ENCODE data around the gene DHPS.
"Not testable (repeated sequence)": the region's sequence is repeated elsewhere in the genome, so short reads cannot be mapped to it uniquely, and the experiment has no call there.

The DHPS gene

DNA sequence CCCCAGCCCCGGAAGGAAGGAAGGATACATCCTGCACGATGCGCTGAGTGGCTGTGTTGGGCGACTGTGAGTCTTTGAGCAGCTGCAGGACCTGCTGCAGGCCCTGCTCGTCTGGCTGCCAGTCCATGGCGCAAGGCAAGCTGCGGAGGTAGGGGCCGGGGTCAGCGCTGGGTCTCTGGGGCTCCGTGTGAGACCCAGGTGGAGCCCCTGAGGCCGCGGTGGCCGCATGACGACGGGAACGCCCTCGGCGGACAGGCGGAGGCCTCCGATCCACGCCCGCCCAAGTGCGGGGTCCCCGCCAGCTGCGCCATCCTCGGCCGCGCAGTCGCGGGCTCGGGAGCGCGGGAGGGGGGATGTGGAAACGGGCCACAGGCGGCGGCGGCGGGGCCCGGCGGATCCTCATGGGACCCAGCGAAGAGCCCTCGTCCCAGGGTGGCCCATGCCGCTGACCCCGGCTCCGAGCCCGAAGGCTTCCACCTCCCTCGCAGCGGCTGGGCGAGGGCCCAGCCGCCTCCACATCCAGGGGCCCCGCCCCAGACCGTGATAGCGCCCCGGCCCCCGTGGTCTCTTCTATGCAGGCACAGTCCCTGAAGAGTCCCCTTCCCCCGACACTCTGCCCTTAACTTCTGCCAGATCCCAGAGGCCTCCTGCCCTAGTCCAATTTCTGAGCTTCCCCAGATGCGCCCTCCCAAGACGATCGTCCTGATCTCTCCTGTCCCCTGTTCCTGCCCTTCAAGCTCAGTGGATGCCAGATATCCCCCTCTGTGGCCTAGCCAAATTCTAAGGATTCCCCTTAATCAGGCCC lies 39.4 kb upstream of the DHPS start:
- peak overlapping the region; percentile 94 for H3K27ac ChIP-seq (ENCODE audit: low read depth, low read length)
- H3K27me3 ChIP-seq (ENCODE audit: control insufficient read depth, insufficient read depth, low read length) = no peaks in the 10 kb centered on the region
- peak overlapping the region; percentile 68 for H3K4me3 ChIP-seq (ENCODE audit: low read length)
- peak overlapping the region; percentile 54 for H3K9ac ChIP-seq (ENCODE audit: low read length)
- peaks cover 11% of the 10 kb centered on the region for H3K4me1 ChIP-seq (ENCODE audit: control insufficient read depth, insufficient read depth, low read length)
- peaks cover 15% of the 10 kb centered on the region for H3K36me3 ChIP-seq (ENCODE audit: control insufficient read depth, insufficient read depth, low read length)

DNA sequence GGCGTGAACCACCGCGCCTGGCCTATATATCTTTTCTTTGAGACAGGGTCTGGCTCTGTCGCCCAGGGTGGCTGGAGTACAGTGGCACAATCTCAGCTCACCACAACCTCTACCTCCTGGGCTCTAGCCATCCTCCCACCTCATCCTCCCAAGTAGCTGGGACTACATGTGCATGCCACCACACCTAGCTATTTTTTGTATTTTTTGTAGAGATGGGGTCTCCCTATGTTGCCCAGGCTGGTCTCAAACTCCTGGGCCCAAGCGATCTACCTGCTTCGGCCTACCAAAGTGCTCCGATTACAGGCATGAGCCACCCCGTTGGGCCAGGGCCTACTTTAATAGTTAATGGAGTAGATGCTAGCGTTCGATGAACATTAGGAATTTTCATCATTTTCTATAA lies 38.6 kb upstream of the DHPS start:
- H3K27me3 ChIP-seq (ENCODE audit: control insufficient read depth, insufficient read depth, low read length) = no peaks in the 10 kb centered on the region
- no peak overlapping the region for H3K9ac ChIP-seq (ENCODE audit: low read length)
- H3K4me3 ChIP-seq (ENCODE audit: low read length) = peak overlapping the region; percentile 68
- peaks cover 21% of the 10 kb centered on the region for H3K36me3 ChIP-seq (ENCODE audit: control insufficient read depth, insufficient read depth, low read length)
- H3K4me1 ChIP-seq (ENCODE audit: control insufficient read depth, insufficient read depth, low read length) = peaks cover 11% of the 10 kb centered on the region
- H3K27ac ChIP-seq (ENCODE audit: low read depth, low read length) = peak overlapping the region; percentile 94

DNA sequence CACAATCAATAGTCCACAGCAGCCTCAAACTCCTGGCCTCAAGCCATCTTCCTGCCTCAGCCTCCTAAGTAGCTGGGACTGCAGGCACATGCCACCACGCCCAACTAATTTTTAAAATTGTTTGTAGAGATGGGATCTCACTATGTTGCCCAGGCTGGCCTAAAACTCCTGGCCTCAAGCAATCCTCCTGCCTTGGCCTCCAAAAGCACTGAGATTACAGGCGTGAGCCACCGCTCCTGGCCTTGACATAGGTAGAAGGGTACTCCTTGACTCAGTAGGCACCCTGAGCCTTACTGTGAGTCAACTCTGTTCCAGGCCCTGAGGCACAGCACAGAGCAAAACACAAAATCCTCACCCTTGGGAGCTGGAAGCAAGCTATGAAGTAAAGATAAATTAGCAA lies 34.2 kb upstream of the DHPS start:
- H3K36me3 ChIP-seq (ENCODE audit: control insufficient read depth, insufficient read depth, low read length) = peaks cover 47% of the 10 kb centered on the region
- H3K27me3 ChIP-seq (ENCODE audit: control insufficient read depth, insufficient read depth, low read length) = no peaks in the 10 kb centered on the region
- no peak overlapping the region for H3K27ac ChIP-seq (ENCODE audit: low read depth, low read length)
- no peak overlapping the region for H3K9ac ChIP-seq (ENCODE audit: low read length)
- H3K4me3 ChIP-seq (ENCODE audit: low read length) = no peak overlapping the region
- peaks cover 4% of the 10 kb centered on the region for H3K4me1 ChIP-seq (ENCODE audit: control insufficient read depth, insufficient read depth, low read length)

DNA sequence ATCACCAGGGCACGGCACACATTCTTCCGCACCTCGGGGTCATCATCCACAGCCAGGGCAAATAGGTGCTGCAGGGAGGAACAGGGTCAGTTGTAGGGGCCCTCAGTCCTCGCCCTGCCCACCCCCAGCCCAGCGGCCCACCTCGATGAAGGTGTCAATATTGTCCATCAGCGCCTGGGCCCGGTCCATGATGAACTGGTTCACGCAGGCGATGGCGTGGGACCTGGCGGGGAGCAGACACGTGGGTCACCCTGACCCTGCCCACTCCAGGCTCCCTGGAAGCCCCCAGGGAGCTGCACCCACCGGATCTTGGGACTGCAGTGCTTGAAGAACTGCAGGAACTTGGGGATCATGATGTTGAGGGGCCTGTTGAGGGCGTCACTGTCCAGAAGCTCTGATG lies 33.4 kb upstream of the DHPS start:
- Histone ChIP-seq H3K36me3 (ENCODE audit: control insufficient read depth, insufficient read depth, low read length) (peaks cover 52% of the 10 kb centered on the region), H3K27ac (ENCODE audit: low read depth, low read length) (no peak overlapping the region), H3K4me3 (ENCODE audit: low read length) (no peak overlapping the region), H3K27me3 (ENCODE audit: control insufficient read depth, insufficient read depth, low read length) (no peaks in the 10 kb centered on the region), H3K9ac (ENCODE audit: low read length) (no peak overlapping the region), H3K4me1 (ENCODE audit: control insufficient read depth, insufficient read depth, low read length) (no peaks in the 10 kb centered on the region)

DNA sequence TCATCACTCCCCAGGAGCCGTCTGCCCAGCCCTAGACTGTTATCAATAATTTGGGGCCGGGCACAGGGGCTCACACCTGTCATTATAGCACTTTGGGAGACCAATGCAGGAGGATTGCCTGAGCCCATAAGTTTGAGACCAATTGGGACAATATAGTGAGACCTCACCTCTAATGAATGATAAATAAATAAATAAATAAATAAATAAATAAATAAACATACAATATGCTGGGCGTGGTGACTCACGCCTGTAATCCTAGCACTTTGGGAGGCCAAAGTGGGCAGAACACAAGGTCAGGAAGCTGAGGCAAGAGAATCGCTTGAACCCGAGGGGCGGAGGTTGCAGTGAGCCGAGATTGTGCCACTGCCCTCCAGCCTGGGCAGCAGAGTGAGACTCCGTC lies 31.6 kb upstream of the DHPS start:
- not testable (repeated sequence) for H3K4me3 ChIP-seq (ENCODE audit: low read length); H3K9ac ChIP-seq (ENCODE audit: low read length); H3K27me3 ChIP-seq (ENCODE audit: control insufficient read depth, insufficient read depth, low read length); H3K4me1 ChIP-seq (ENCODE audit: control insufficient read depth, insufficient read depth, low read length); H3K27ac ChIP-seq (ENCODE audit: low read depth, low read length)
- peaks cover 55% of the 10 kb centered on the region for H3K36me3 ChIP-seq (ENCODE audit: control insufficient read depth, insufficient read depth, low read length)

DNA sequence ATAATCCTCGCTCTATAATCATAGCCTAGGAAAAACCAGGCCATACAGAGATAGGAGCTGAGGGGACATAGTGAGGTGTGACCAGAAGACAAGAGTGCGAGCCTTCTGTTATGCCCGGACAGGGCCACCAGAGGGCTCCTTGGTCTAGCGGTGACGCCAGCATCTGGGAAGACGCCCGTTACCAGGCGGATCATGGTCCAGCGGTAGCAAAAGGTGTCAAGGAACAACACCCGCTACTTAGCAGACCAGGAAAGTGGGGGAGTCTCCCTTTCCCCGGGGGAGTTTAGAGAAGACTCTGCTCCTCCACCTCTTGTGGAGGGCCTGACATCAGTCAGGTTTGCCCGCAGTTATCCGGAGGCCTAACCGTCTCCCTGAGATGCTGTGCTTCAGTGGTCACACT lies 30.4 kb upstream of the DHPS start:
- not testable (repeated sequence) for H3K4me1 ChIP-seq (ENCODE audit: control insufficient read depth, insufficient read depth, low read length); H3K27me3 ChIP-seq (ENCODE audit: control insufficient read depth, insufficient read depth, low read length); H3K4me3 ChIP-seq (ENCODE audit: low read length); H3K27ac ChIP-seq (ENCODE audit: low read depth, low read length); H3K9ac ChIP-seq (ENCODE audit: low read length)
- peaks cover 52% of the 10 kb centered on the region for H3K36me3 ChIP-seq (ENCODE audit: control insufficient read depth, insufficient read depth, low read length)

DNA sequence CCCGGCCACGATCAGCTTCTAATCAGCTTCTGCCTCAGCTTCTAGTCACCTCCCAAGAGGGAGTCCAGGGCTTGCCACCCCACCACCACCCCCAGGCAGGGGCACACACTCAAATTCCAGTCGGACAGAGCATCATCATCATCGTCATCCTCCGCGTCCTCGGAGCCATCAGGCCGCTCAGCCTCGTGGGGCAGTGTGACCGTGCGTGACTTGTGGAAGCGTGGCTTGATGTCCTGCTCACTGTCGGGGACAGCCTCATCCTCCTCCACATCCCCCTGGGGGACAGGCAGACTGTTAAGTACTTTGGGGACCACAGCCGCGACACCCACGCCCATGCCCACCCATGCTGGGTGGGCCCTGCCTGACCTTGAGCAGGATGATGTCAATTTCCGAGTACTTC lies 29.5 kb upstream of the DHPS start:
- no peaks in the 10 kb centered on the region for H3K4me1 ChIP-seq (ENCODE audit: control insufficient read depth, insufficient read depth, low read length)
- no peak overlapping the region for H3K27ac ChIP-seq (ENCODE audit: low read depth, low read length)
- H3K4me3 ChIP-seq (ENCODE audit: low read length) = no peak overlapping the region
- H3K36me3 ChIP-seq (ENCODE audit: control insufficient read depth, insufficient read depth, low read length) = peaks cover 52% of the 10 kb centered on the region
- no peak overlapping the region for H3K9ac ChIP-seq (ENCODE audit: low read length)
- H3K27me3 ChIP-seq (ENCODE audit: control insufficient read depth, insufficient read depth, low read length) = no peaks in the 10 kb centered on the region

DNA sequence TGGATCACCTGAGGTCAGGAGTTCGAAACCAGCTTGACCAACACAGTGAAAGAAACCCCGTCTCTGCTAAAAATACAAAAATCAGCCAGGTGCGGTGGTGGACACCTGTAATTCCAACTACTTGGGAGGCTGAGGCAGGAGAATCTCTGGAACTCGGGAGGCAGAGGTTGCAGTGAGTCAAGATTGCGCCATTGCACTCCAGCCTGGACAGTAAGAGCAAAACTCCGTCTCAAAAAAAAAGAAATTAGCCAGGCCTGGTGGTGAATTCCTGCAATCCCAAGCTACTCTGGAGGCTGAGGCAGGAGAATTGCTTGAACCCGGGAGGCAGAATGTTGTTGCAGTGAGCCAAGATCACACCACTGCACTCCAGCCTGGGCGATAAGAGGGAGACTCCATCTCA lies 27.0 kb upstream of the DHPS start:
- Histone ChIP-seq H3K9ac (ENCODE audit: low read length) (no peak overlapping the region), H3K36me3 (ENCODE audit: control insufficient read depth, insufficient read depth, low read length) (peaks cover 45% of the 10 kb centered on the region), H3K27ac (ENCODE audit: low read depth, low read length) (no peak overlapping the region), H3K27me3 (ENCODE audit: control insufficient read depth, insufficient read depth, low read length) (no peaks in the 10 kb centered on the region), H3K4me3 (ENCODE audit: low read length) (no peak overlapping the region), H3K4me1 (ENCODE audit: control insufficient read depth, insufficient read depth, low read length) (no peaks in the 10 kb centered on the region)

DNA sequence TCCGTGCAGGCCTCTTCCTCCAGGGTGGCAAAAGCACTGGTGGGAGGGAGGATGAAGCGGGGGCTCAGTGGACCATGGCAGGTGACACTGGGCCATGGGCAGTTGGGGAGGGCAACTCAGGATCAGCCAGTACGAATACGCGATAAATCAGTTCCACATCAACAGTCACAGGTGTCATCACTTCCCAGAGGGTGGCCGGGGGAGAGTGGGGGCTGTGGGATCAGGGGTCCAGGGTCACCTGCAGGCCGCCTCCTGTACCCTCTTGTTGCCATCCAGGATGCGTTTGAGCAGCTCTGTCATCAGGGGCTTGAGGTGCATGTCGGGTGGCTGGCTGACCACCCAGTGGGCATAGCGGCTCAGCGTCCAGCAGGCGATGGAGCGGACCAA lies 24.6 kb upstream of the DHPS start:
- peaks cover 57% of the 10 kb centered on the region for H3K36me3 ChIP-seq (ENCODE audit: control insufficient read depth, insufficient read depth, low read length)
- no peak overlapping the region for H3K27ac ChIP-seq (ENCODE audit: low read depth, low read length)
- no peaks in the 10 kb centered on the region for H3K27me3 ChIP-seq (ENCODE audit: control insufficient read depth, insufficient read depth, low read length)
- H3K9ac ChIP-seq (ENCODE audit: low read length) = no peak overlapping the region
- H3K4me1 ChIP-seq (ENCODE audit: control insufficient read depth, insufficient read depth, low read length) = no peaks in the 10 kb centered on the region
- no peak overlapping the region for H3K4me3 ChIP-seq (ENCODE audit: low read length)

DNA sequence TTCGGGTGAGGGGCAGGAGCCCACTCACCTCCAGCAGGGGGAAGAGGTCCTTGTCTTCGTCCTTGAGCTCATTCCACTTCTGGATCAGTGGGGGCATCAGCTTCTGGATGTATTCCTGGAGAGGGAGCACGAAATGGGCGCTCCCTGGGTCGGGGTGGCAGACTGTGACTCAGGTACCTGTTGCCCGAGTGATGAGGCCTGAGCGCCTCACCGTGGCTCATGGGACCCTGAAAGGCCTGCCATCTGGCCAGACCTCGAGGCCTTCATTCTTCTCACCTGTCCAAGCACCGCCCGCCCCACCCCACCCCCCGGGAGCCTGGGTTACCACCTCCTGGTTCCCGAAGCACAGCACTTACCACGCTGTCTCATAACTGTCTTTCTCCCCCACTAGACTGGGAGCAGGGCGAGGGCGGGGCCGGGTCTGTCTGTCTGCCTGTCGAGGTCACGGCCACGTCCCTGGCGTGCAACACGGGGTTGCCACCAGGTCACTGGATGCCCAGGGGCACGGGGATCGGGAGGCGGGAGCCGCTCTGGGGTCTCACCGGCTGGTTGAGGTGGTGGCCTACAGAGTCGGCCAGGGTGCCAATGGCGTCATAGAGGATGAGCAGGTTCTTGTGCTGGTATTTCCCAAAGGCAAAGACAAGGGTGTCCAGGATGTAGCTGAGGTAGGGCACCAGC lies 24.1 kb upstream of the DHPS start:
- Histone ChIP-seq H3K9ac (ENCODE audit: low read length) (no peak overlapping the region), H3K4me3 (ENCODE audit: low read length) (no peak overlapping the region), H3K36me3 (ENCODE audit: control insufficient read depth, insufficient read depth, low read length) (peaks cover 60% of the 10 kb centered on the region), H3K4me1 (ENCODE audit: control insufficient read depth, insufficient read depth, low read length) (no peaks in the 10 kb centered on the region), H3K27ac (ENCODE audit: low read depth, low read length) (no peak overlapping the region), H3K27me3 (ENCODE audit: control insufficient read depth, insufficient read depth, low read length) (no peaks in the 10 kb centered on the region)

DNA sequence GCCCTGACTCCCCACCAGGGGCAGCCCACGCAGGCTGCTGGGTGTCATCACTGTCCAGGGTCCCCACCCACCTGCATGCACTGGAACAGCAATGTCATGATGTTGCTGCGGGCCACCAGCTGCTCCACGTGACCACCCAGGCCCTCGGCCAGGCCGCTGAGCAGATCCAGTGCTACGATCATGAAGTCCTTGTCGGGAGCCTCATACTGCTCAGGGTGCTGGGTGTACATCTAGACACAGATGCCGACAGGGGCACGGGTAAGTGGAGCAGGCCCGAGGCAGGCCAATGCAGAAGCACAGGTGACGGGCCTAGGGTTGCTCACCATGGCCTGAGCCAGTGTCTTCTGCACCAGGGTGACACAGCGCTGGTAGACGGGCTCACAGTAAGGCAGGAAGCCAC lies 23.5 kb upstream of the DHPS start:
- H3K27me3 ChIP-seq (ENCODE audit: control insufficient read depth, insufficient read depth, low read length) = no peaks in the 10 kb centered on the region
- H3K9ac ChIP-seq (ENCODE audit: low read length) = no peak overlapping the region
- no peaks in the 10 kb centered on the region for H3K4me1 ChIP-seq (ENCODE audit: control insufficient read depth, insufficient read depth, low read length)
- peaks cover 58% of the 10 kb centered on the region for H3K36me3 ChIP-seq (ENCODE audit: control insufficient read depth, insufficient read depth, low read length)
- no peak overlapping the region for H3K4me3 ChIP-seq (ENCODE audit: low read length)
- no peak overlapping the region for H3K27ac ChIP-seq (ENCODE audit: low read depth, low read length)

DNA sequence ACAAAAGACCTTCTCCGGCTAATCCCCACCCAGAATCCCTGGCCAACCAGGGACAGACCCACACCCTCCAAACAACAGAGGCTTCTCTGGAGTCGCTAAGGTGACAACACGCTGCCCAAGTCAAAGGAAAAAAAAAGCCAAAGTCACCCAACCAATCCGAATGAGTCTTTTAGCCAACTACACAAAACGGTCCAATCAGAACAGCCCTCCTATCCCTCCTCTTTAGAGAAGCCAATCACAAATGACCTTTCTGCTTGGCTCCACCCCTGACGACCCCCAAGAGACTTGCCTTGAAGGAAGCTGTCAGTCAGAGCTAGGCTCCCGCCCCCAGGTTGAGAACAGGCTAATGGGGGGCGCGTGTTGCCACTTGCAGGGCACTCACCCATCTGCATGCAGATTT lies 21.4 kb upstream of the DHPS start:
- Histone ChIP-seq H3K27me3 (ENCODE audit: control insufficient read depth, insufficient read depth, low read length) (no peaks in the 10 kb centered on the region), H3K9ac (ENCODE audit: low read length) (no peak overlapping the region), H3K36me3 (ENCODE audit: control insufficient read depth, insufficient read depth, low read length) (peaks cover 52% of the 10 kb centered on the region), H3K27ac (ENCODE audit: low read depth, low read length) (no peak overlapping the region), H3K4me3 (ENCODE audit: low read length) (no peak overlapping the region), H3K4me1 (ENCODE audit: control insufficient read depth, insufficient read depth, low read length) (no peaks in the 10 kb centered on the region)
